Activated T-helper 1 cell treated with anti-CD3 and anti-CD28 coated beads, Interleukin-12 subunit alpha, Interleukin-12 subunit beta, Interleukin-2, Interleukin-4 antibody, amounts not matched to agents 30 ng/mL and 10 ng/mL and 1 ng/mL, durations not matched to agents 14 hours and 24 hours and 36 hours (primary cell): ENCODE data around the gene TAOK1. TPM values are rescaled to one million over a fixed set of nuclear protein-coding genes. Genes with fewer than 3 reads are reported as not detected.

Experiments
- DNase-seq: peaks from one replicate; pipeline ENCODE4 v3.0.0; 2021; ENCODE audit warnings: low spot score
- H3K27ac Mint-ChIP-seq: one replicate; pipeline ENCODE4 v1.8.0; 2021; ENCODE audit warnings: mild to moderate bottlenecking, mixed read lengths
- H3K27me3 Mint-ChIP-seq: one replicate; pipeline ENCODE4 v1.8.0; 2022; ENCODE audit warnings: mild to moderate bottlenecking, moderate library complexity, mixed read lengths; ENCODE audit not compliant: insufficient read depth
- H3K36me3 Mint-ChIP-seq: one replicate; pipeline ENCODE4 v1.8.0; 2021; ENCODE audit warnings: low read depth, mixed read lengths
- H3K4me1 Mint-ChIP-seq: one replicate; pipeline ENCODE4 v1.8.0; 2021; ENCODE audit warnings: low read depth, mixed read lengths
- H3K4me3 Mint-ChIP-seq: one replicate; pipeline ENCODE4 v1.8.0; 2021; ENCODE audit warnings: mild to moderate bottlenecking, moderate library complexity, mixed read lengths
- H3K9me3 Mint-ChIP-seq: one replicate; pipeline ENCODE4 v1.8.0; 2021; ENCODE audit warnings: mixed read lengths
- intact Hi-C: fragments of 100-400 bp; cut with micrococcal nuclease; formaldehyde crosslinking; loops from one replicate; pipeline ENCODE4 v1.15.1; 2024
- total RNA-seq: library from RNA; stranded (reverse); gene quantifications from 2 replicates; pipeline ENCODE4 v1.2.3, GENCODE V29; 2022

Gene TAOK1
- total RNA-seq, 1 donor from 2014 or later, result 46.9 TPM

GRCh38 chr17:29591146-29591736 is 201.1 kb downstream of the TAOK1 start:
- no peaks in the 10 kb centered on the region for H3K36me3 Mint-ChIP-seq
- no peaks in the 10 kb centered on the region for H3K27me3 Mint-ChIP-seq
- no peaks in the 10 kb centered on the region for H3K9me3 Mint-ChIP-seq
- intact Hi-C loops, result no loop called here
- H3K4me1 Mint-ChIP-seq, result peaks cover 48% of the 10 kb centered on the region
- H3K4me3 Mint-ChIP-seq, result peak overlapping the region; percentile 87
- peak overlapping the region; percentile 80 for H3K27ac Mint-ChIP-seq
- no peak for DNase-seq

GRCh38 chr17:29591737-29592608 is 201.8 kb downstream of the TAOK1 start:
- H3K27ac Mint-ChIP-seq, result peak overlapping the region; percentile 80
- peak overlapping the region; percentile 87 for H3K4me3 Mint-ChIP-seq
- H3K4me1 Mint-ChIP-seq, result peaks cover 41% of the 10 kb centered on the region
- no peaks in the 10 kb centered on the region for H3K9me3 Mint-ChIP-seq
- H3K27me3 Mint-ChIP-seq, result no peaks in the 10 kb centered on the region
- peak; percentile 78 for DNase-seq
- no peaks in the 10 kb centered on the region for H3K36me3 Mint-ChIP-seq
- intact Hi-C loops, result no loop called here

- H3K9me3 Mint-ChIP-seq, result no peaks in the 10 kb centered on the region
- DNase-seq, result no peak
- H3K4me3 Mint-ChIP-seq, result peak within 1 kb of the TSS; percentile 87
- H3K27me3 Mint-ChIP-seq, result no peaks in the 10 kb centered on the region
- H3K4me1 Mint-ChIP-seq, result peaks cover 31% of the 10 kb centered on the region
- no peaks in the 10 kb centered on the region for H3K36me3 Mint-ChIP-seq
- no peak within 1 kb of the TSS for H3K27ac Mint-ChIP-seq
- intact Hi-C loops, result no loop called here
Observed at GRCh38 chr17:29592850-29593551, 202.8 kb downstream of the TAOK1 start, which contains the start of gene ANKRD13B. ANKRD13B (plus strand) TSS chr17:29593132; CDS start chr17:29593622, 490 bp downstream.

- Mint-ChIP-seq H3K27ac (no peak overlapping the region), H3K9me3 (no peaks in the 10 kb centered on the region), H3K27me3 (no peaks in the 10 kb centered on the region), H3K36me3 (no peaks in the 10 kb centered on the region), H3K4me1 (peaks cover 25% of the 10 kb centered on the region), H3K4me3 (peak overlapping the region; percentile 80)
- intact Hi-C loops, result no loop called here
- no peak for DNase-seq
Observed at GRCh38 chr17:29593591-29594518, 203.7 kb downstream of the TAOK1 start.

- Mint-ChIP-seq H3K27me3 (no peaks in the 10 kb centered on the region), H3K4me3 (peak overlapping the region; percentile 80), H3K36me3 (no peaks in the 10 kb centered on the region), H3K27ac (no peak overlapping the region), H3K4me1 (peaks cover 25% of the 10 kb centered on the region), H3K9me3 (no peaks in the 10 kb centered on the region)
- intact Hi-C loops, result no loop called here
- no peak for DNase-seq
Observed at GRCh38 chr17:29594519-29595090, 204.4 kb downstream of the TAOK1 start.

- no peaks in the 10 kb centered on the region for H3K9me3 Mint-ChIP-seq
- DNase-seq, result no peak
- H3K4me1 Mint-ChIP-seq, result peaks cover 25% of the 10 kb centered on the region
- no peaks in the 10 kb centered on the region for H3K27me3 Mint-ChIP-seq
- intact Hi-C loops, result no loop called here
- peak overlapping the region; percentile 37 for H3K4me3 Mint-ChIP-seq
- H3K27ac Mint-ChIP-seq, result no peak overlapping the region
- no peaks in the 10 kb centered on the region for H3K36me3 Mint-ChIP-seq
Observed at GRCh38 chr17:29595107-29595942, 205.2 kb downstream of the TAOK1 start.

- Mint-ChIP-seq H3K27ac (no peak overlapping the region), H3K4me3 (no peak overlapping the region), H3K27me3 (no peaks in the 10 kb centered on the region), H3K9me3 (no peaks in the 10 kb centered on the region), H3K36me3 (no peaks in the 10 kb centered on the region), H3K4me1 (peaks cover 17% of the 10 kb centered on the region)
- no peak for DNase-seq
- intact Hi-C loops, result no loop called here
Observed at GRCh38 chr17:29595943-29596774, 206.0 kb downstream of the TAOK1 start.

GRCh38 chr17:29596811-29597210 is 206.6 kb downstream of the TAOK1 start:
- Mint-ChIP-seq H3K9me3 (no peaks in the 10 kb centered on the region), H3K36me3 (no peaks in the 10 kb centered on the region), H3K27me3 (no peaks in the 10 kb centered on the region), H3K4me3 (no peak overlapping the region), H3K4me1 (peaks cover 12% of the 10 kb centered on the region), H3K27ac (no peak overlapping the region)
- intact Hi-C loops, result no loop called here
- no peak for DNase-seq

- DNase-seq, result no peak
- no peak overlapping the region for H3K4me3 Mint-ChIP-seq
- H3K36me3 Mint-ChIP-seq, result no peaks in the 10 kb centered on the region
- intact Hi-C loops, result no loop called here
- H3K4me1 Mint-ChIP-seq, result peaks cover 5% of the 10 kb centered on the region
- H3K9me3 Mint-ChIP-seq, result no peaks in the 10 kb centered on the region
- no peaks in the 10 kb centered on the region for H3K27me3 Mint-ChIP-seq
- no peak overlapping the region for H3K27ac Mint-ChIP-seq
Observed at GRCh38 chr17:29597361-29598172, 207.4 kb downstream of the TAOK1 start.
